ENCODE results near the gene S100PBP.

- TF ChIP-seq, protein P1, sequence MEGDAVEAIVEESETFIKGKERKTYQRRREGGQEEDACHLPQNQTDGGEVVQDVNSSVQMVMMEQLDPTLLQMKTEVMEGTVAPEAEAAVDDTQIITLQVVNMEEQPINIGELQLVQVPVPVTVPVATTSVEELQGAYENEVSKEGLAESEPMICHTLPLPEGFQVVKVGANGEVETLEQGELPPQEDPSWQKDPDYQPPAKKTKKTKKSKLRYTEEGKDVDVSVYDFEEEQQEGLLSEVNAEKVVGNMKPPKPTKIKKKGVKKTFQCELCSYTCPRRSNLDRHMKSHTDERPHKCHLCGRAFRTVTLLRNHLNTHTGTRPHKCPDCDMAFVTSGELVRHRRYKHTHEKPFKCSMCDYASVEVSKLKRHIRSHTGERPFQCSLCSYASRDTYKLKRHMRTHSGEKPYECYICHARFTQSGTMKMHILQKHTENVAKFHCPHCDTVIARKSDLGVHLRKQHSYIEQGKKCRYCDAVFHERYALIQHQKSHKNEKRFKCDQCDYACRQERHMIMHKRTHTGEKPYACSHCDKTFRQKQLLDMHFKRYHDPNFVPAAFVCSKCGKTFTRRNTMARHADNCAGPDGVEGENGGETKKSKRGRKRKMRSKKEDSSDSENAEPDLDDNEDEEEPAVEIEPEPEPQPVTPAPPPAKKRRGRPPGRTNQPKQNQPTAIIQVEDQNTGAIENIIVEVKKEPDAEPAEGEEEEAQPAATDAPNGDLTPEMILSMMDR (conservative IDR thresholded peaks at IDR 0.05; ENCODE audit: low read length), result no peak
- TF ChIP-seq EZH2phosphoT487 (IDR thresholded peaks at IDR 0.05; ENCODE audit: borderline replicate concordance), result no peak
These were observed 16.2 kb upstream of the S100PBP start for GRCh38 chr1:32801096-32801715.

Data from Loucy (cell line).